Measurements from ENCODE around the gene KCNH3.
"Not testable (repeated sequence)": the region's sequence is repeated elsewhere in the genome, so short reads cannot be mapped to it uniquely, and the experiment has no call there.

KCNH3 gene

DNA sequence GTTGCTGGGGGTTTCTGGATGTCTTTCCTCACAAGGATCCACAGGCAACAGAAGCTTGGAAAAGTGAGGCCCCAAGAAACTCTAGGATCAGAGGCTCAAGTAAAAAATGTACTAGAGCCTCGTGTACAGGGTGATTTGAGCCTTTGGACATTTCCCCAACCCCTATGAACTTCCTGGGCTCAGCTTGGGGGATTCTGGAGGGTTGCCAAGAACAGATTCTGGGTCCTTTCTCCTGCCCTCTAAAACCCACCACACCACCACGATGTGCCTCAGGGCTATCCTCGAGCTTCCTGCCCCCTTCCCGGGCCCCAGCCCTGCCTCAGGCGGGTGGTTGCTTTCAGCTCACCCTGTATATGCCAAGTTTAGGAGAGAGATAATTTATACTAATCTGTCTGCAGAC lies 66.0 kb downstream of the KCNH3 start:
- H3K79me2 ChIP-seq, result no peaks in the 10 kb centered on the region
- no peaks in the 10 kb centered on the region for H3K36me3 ChIP-seq (ENCODE audit: control insufficient read depth, insufficient read depth, low read length)
- H2AFZ ChIP-seq, result no peak overlapping the region
- no peaks in the 10 kb centered on the region for H3K9me3 ChIP-seq (ENCODE audit: control insufficient read depth, low read length)
- TF ChIP-seq CTCF (IDR thresholded peaks at IDR 0.05), result no peak
- H3K4me2 ChIP-seq (ENCODE audit: low read length), result no peak overlapping the region
- H3K4me3 ChIP-seq (ENCODE audit: low read depth, low read length), result no peak overlapping the region
- no peaks in the 10 kb centered on the region for H3K27me3 ChIP-seq (ENCODE audit: control insufficient read depth, insufficient read depth, low read length)
- no peaks in the 10 kb centered on the region for H3K4me1 ChIP-seq
- H3K27ac ChIP-seq, result no peak overlapping the region
- no peak overlapping the region for H3K9ac ChIP-seq

- H3K4me2 ChIP-seq (ENCODE audit: low read length); H3K4me3 ChIP-seq (ENCODE audit: low read depth, low read length); H3K9me3 ChIP-seq (ENCODE audit: control insufficient read depth, low read length); H2AFZ ChIP-seq; H3K79me2 ChIP-seq; H3K27me3 ChIP-seq (ENCODE audit: control insufficient read depth, insufficient read depth, low read length); H3K27ac ChIP-seq; H3K9ac ChIP-seq; H3K4me1 ChIP-seq; H3K36me3 ChIP-seq (ENCODE audit: control insufficient read depth, insufficient read depth, low read length): not testable (repeated sequence)
These were observed 66.7 kb downstream of the KCNH3 start, which contains the start of gene FAM186B for GRCh38 chr12:49605539-49605938. FAM186B (minus strand) TSS chr12:49605639; CDS start chr12:49605477, 162 bp downstream.

Measured in parathyroid adenoma (tissue), 2 donors.